Measurements from ENCODE around the gene MTERF2.

- TF ChIP-seq POLR2A (IDR thresholded peaks at IDR 0.05): peak in 1 of 2 donors; percentile 93
- peak in 2 of 12 donors; percentile 11 to 16 for TF ChIP-seq CTCF (IDR thresholded peaks at IDR 0.05)
These were observed at the start of gene MTERF2 for GRCh38 chr12:106986625-106987389.
